GM18498 (cell line): ENCODE results near the gene KRTAP12-1.

Experiments
- ATAC-seq: cut with Tn5 transposase; IDR thresholded peaks from one replicate; pipeline ENCODE4 v1.9.1; 2021; ENCODE audit warnings: mild to moderate bottlenecking, moderate library complexity; ENCODE audit not compliant: unreplicated experiment

The KRTAP12-1 gene, protein sequence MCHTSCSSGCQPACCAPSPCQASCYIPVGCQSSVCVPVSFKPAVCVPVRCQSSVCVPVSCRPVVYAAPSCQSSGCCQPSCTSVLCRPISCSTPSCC

DNA sequence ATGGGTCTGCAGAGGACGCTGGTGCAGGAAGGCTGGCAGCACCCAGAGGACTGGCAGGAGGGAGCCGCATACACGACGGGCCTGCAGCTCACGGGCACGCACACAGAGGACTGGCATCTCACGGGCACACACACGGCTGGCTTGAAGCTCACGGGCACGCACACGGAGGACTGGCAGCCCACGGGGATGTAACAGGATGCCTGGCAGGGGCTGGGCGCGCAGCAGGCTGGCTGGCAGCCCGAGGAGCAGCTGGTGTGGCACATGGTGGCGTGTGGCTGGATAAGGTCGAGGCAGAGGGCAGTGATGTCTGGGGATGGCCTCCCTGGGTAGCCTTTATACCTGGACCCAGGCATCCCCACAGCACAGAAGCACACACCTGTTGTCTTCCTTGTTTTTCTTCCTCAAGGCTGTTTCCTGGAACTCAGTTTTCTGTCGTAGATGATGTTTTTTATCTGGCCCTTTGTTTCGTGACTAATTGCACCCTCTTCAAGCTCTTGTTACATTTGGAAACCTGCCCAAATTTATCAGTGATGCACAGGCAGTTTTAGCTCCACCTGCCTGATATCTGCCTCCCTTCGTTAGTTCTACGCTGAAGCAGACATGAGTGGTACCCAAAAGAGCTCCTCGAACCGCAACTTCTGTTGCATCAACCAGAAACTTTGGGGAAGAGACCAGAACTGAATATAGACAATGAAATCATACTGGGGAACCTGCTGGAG is at the start of gene KRTAP12-1:
Gene KRTAP12-1, minus strand, starts transcription at position 303 of the 719 bp plus-strand sequence. Its CDS starts 40 bp downstream, at position 263.
- no peak for ATAC-seq

GRCh38 chr21:44730951-44731579 is 49.1 kb upstream of the KRTAP12-1 start:
- no peak for ATAC-seq

- no peak for ATAC-seq
These were observed 48.0 kb upstream of the KRTAP12-1 start for GRCh38 chr21:44730028-44730395.

GRCh38 chr21:44729336-44730027 is 47.5 kb upstream of the KRTAP12-1 start:
- no peak for ATAC-seq

GRCh38 chr21:44728716-44729115 is 46.8 kb upstream of the KRTAP12-1 start:
- no peak for ATAC-seq

DNA sequence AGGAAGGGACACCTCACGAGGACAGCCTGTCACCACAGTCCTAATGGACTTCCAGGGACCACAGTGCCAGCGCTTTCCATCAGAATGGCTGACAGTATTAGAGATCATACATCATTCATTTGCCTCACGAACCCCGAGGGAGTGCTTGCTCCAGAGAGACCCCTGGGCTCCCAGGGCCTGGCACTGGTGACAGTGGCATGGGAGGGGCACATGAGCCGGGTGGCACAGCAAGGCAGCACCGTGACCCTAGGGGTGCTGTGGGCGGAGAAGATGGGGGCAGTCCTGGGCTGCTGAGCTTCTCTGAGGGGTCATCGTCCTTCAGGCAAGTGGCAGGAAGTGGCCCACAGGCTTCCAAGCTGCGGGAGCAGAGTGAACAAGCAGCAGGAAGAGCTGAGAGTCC is 45.8 kb upstream of the KRTAP12-1 start:
- ATAC-seq: no peak

GRCh38 chr21:44727321-44727720 is 45.4 kb upstream of the KRTAP12-1 start:
- ATAC-seq: no peak

- no peak for ATAC-seq
These were observed 44.9 kb upstream of the KRTAP12-1 start for GRCh38 chr21:44726826-44727225.

DNA sequence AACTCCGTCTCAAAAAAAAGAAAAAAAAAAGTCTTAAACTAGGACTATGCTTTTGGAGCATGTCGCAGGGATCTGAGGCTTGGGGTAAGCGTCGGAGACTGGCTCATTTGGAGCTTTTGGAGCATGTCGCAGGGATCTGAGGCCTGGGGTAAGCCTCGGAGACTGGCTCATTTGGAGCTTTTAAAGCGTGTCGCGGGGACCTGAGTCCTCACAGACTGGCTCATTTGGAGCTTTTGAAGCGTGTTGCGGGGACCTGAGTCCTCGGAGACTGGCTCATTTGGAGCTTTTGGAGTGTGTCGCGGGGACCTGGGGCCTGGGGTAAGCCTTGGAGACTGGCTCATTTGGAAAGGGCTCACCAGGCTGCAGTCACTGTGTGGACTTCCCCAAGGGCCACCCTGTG is 43.0 kb upstream of the KRTAP12-1 start:
- ATAC-seq: no peak

- no peak for ATAC-seq
These were observed 42.2 kb upstream of the KRTAP12-1 start for GRCh38 chr21:44724196-44724595.

- no peak for ATAC-seq
These were observed 41.5 kb upstream of the KRTAP12-1 start for GRCh38 chr21:44723177-44724131.

DNA sequence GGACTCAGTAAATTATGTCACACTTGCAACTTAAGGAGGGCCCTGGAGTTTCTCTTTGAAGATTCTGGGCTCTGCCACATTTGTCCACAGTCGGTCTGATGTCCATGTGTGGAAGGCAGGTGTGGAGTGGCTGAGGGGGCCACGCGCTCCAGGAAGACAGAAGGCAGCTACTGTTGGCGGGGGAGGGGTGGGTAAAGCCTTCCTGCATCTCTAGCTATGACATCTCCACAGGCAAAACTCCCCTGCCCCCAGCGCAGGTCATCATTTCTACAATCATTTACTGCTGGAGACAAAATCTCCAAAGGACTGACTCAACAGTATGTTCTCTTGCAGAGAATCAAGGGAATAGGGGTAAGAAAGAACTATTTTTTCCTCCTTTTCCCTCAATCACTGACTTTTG is 40.8 kb upstream of the KRTAP12-1 start:
- no peak for ATAC-seq

- no peak for ATAC-seq
These were observed 38.2 kb upstream of the KRTAP12-1 start for GRCh38 chr21:44720170-44720569.

- ATAC-seq: no peak
These were observed 36.6 kb upstream of the KRTAP12-1 start for GRCh38 chr21:44718571-44718970.

DNA sequence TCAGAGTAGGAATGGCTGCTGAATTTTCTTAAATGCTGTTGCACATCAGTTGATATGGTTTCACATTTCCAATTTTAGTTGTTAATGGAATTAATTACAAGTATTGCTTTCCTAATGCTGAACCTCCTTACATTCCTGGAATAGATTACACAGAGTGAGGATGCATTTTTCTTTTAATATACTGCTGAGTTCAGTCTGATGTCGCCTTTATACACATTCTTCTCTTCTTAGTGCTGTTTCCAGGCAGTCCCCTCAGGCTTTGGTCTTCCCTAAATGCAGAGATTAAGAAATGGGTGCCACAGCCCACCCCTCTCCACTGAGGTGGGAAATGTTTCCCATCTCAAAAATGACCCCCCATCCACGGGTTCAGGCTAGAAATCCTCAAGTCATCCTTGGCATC is 36.1 kb upstream of the KRTAP12-1 start:
- ATAC-seq: no peak

GRCh38 chr21:44716984-44717383 is 35.0 kb upstream of the KRTAP12-1 start:
- ATAC-seq: no peak

- no peak for ATAC-seq
These were observed 32.9 kb upstream of the KRTAP12-1 start for GRCh38 chr21:44714905-44715304.

GRCh38 chr21:44713846-44714245 is 31.9 kb upstream of the KRTAP12-1 start:
- ATAC-seq: no peak

- no peak for ATAC-seq
These were observed 31.2 kb upstream of the KRTAP12-1 start for GRCh38 chr21:44713130-44713529.

GRCh38 chr21:44712203-44713028 is 30.5 kb upstream of the KRTAP12-1 start:
- no peak for ATAC-seq
